SU-DHL-6 (cell line): ENCODE data around the gene ANO2.

ENCODE experiments used
- H2AFZ ChIP-seq: fragments of 200-600 bp; sonication (generic); 2 replicates; pipeline ENCODE4 v1.6.1; 2014; ENCODE audit warnings: low read depth, mild to moderate bottlenecking, moderate library complexity, mixed read lengths, antibody characterized with exemption, low read length; ENCODE audit not compliant: severe bottlenecking
- H3F3A ChIP-seq: fragments of 200-600 bp; shearing (Covaris generic); 2 replicates; pipeline ENCODE4 v1.6.0; 2016; ENCODE audit warnings: antibody characterized with exemption, mild to moderate bottlenecking; ENCODE audit not compliant: insufficient read depth
- H3K27ac ChIP-seq: fragments of 200-600 bp; sonication (generic); 2 replicates; pipeline ENCODE4 v1.5.1; 2016; ENCODE audit warnings: low read depth, mild to moderate bottlenecking, low read length, moderate library complexity, mixed read lengths
- H3K27me3 ChIP-seq: fragments of 200-600 bp; sonication (generic), shearing (Covaris generic); 2 replicates; pipeline ENCODE4 v1.6.0; 2014; ENCODE audit warnings: mild to moderate bottlenecking, low read length
- H3K36me3 ChIP-seq: fragments of 200-600 bp; sonication (generic); 2 replicates; pipeline ENCODE4 v1.6.1; 2014; ENCODE audit warnings: mild to moderate bottlenecking, low read length, mixed read lengths
- H3K4me2 ChIP-seq: fragments of 300-600, 200-600 bp; shearing (Covaris generic), sonication (generic); 2 replicates; pipeline ENCODE4 v1.6.0; 2014; ENCODE audit warnings: low read length, low read depth, mild to moderate bottlenecking; ENCODE audit not compliant: poor library complexity, severe bottlenecking
- H3K4me3 ChIP-seq: fragments of 200-600 bp; sonication (generic); 2 replicates; pipeline ENCODE4 v1.5.1; 2014; ENCODE audit warnings: antibody characterized with exemption, low read length, mild to moderate bottlenecking, mixed read lengths; ENCODE audit not compliant: insufficient read depth, poor library complexity, severe bottlenecking
- H3K79me2 ChIP-seq: fragments of 200-600 bp; sonication (generic); 2 replicates; pipeline ENCODE4 v1.6.1; 2014; ENCODE audit warnings: mild to moderate bottlenecking, low read length, moderate library complexity; ENCODE audit not compliant: insufficient read depth
- H3K9ac ChIP-seq: fragments of 200-600 bp; sonication (generic); 2 replicates; pipeline ENCODE4 v1.7.0; 2014; ENCODE audit warnings: mild to moderate bottlenecking, low read length
- H3K9me2 ChIP-seq: fragments of 200-600 bp; sonication (generic); replicated peaks from 2 replicates; pipeline ENCODE4 v1.6.1; 2014; ENCODE audit warnings: low read length; ENCODE audit not compliant: insufficient read depth
- H3K9me3 ChIP-seq: fragments of 200-600 bp; sonication (generic); 2 replicates; pipeline ENCODE4 v1.6.1; 2014; ENCODE audit warnings: low read length, mixed read lengths; ENCODE audit not compliant: insufficient read depth
- H4K20me1 ChIP-seq: fragments of 200-600 bp; sonication (generic); 2 replicates; pipeline ENCODE4 v1.6.1; 2014; ENCODE audit warnings: low read depth, mild to moderate bottlenecking, antibody characterized with exemption, low read length, moderate library complexity, mixed read lengths
- CTCF ChIP-seq: fragments of 200-600 bp; sonication (generic); IDR thresholded peaks from one replicate; pipeline ENCODE4 v1.5.1; 2017; ENCODE audit warnings: antibody characterized with exemption, mild to moderate bottlenecking, low read length, moderate library complexity; ENCODE audit not compliant: insufficient read depth, poor library complexity, severe bottlenecking
- EZH2phosphoT487 ChIP-seq: fragments of 200-600 bp; sonication (generic), shearing (Covaris generic); conservative IDR thresholded peaks from 2 replicates; pipeline ENCODE4 v1.6.1; 2018; ENCODE audit warnings: mild to moderate bottlenecking, antibody characterized with exemption, low read length, moderate library complexity, mixed read lengths

Gene ANO2

GRCh38 chr12:5581019-5581418, 364.0 kb downstream of the ANO2 start:
- Histone ChIP-seq H3K4me2 (no peak overlapping the region), H3K36me3 (no peaks in the 10 kb centered on the region), H3K4me3 (no peak overlapping the region), H3K9me3 (no peaks in the 10 kb centered on the region), H3K79me2 (no peaks in the 10 kb centered on the region), H3K27ac (no peak overlapping the region), H3K27me3 (no peaks in the 10 kb centered on the region), H2AFZ (no peak overlapping the region), H3K9me2 (no peaks in the 10 kb centered on the region), H4K20me1 (no peaks in the 10 kb centered on the region), H3F3A (no peaks in the 10 kb centered on the region), H3K9ac (no peak overlapping the region)
- TF ChIP-seq EZH2phosphoT487 (no peak), CTCF (no peak)

- no peaks in the 10 kb centered on the region for H3K9me2 ChIP-seq
- no peaks in the 10 kb centered on the region for H3K9me3 ChIP-seq
- no peaks in the 10 kb centered on the region for H3K27me3 ChIP-seq
- H3K9ac ChIP-seq, result no peak overlapping the region
- no peak overlapping the region for H2AFZ ChIP-seq
- no peak for TF ChIP-seq CTCF
- H4K20me1 ChIP-seq, result no peaks in the 10 kb centered on the region
- H3F3A ChIP-seq, result no peaks in the 10 kb centered on the region
- H3K79me2 ChIP-seq, result no peaks in the 10 kb centered on the region
- no peak overlapping the region for H3K4me2 ChIP-seq
- H3K27ac ChIP-seq, result no peak overlapping the region
- no peaks in the 10 kb centered on the region for H3K36me3 ChIP-seq
- H3K4me3 ChIP-seq, result no peak overlapping the region
Observed at GRCh38 chr12:5578775-5579174, 366.3 kb downstream of the ANO2 start.

GRCh38 chr12:5577741-5578140, 367.3 kb downstream of the ANO2 start:
- no peaks in the 10 kb centered on the region for H3K9me3 ChIP-seq

More at GRCh38 chr12:5577741-5578140, 367.3 kb downstream of the ANO2 start:
- no peak for TF ChIP-seq CTCF
- no peak for TF ChIP-seq EZH2phosphoT487
- no peak overlapping the region for H3K9ac ChIP-seq
- no peaks in the 10 kb centered on the region for H3K27me3 ChIP-seq
- H3F3A ChIP-seq, result no peaks in the 10 kb centered on the region
- H3K36me3 ChIP-seq, result no peaks in the 10 kb centered on the region
- no peak overlapping the region for H3K27ac ChIP-seq
- no peak overlapping the region for H2AFZ ChIP-seq
- H3K4me2 ChIP-seq, result no peak overlapping the region
- no peaks in the 10 kb centered on the region for H4K20me1 ChIP-seq
- no peaks in the 10 kb centered on the region for H3K79me2 ChIP-seq
- no peak overlapping the region for H3K4me3 ChIP-seq
- no peaks in the 10 kb centered on the region for H3K9me2 ChIP-seq
